Right forelimb (tissue), 1 donor: Measurements from ENCODE around the gene PCDHAC2.

Experiments used
- DNase-seq: peaks from one replicate; pipeline ENCODE4 v3.0.0-alpha.2; 2018

The PCDHAC2 gene

GRCh38 chr5:140988100-140988499 is 21.8 kb downstream of the PCDHAC2 start:
- no peak for DNase-seq

DNA sequence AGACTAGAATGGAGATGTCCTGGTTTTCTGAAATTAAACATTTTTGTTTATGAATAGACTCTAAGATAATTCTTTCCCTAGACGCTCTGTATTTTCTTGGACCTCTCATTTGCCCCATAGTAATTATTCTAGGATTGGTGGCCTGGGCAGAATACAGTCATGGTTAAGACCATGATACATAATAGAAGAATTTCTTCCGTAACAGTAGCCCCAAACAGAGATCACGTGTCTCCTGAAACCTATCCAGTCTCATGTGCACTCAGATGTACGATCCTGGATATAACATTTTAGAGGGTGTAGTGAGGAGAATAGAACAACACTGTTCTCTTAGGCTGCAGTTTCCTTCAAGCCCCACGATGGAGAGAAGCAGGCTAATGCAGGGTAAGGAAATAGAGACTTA is 22.3 kb downstream of the PCDHAC2 start:
- no peak for DNase-seq

- DNase-seq = no peak
These were observed 23.2 kb downstream of the PCDHAC2 start for GRCh38 chr5:140989254-140990020.

- DNase-seq = no peak
These were observed 26.6 kb downstream of the PCDHAC2 start for GRCh38 chr5:140992828-140993227.

- DNase-seq = no peak
These were observed 29.8 kb downstream of the PCDHAC2 start for GRCh38 chr5:140996060-140996459.

GRCh38 chr5:140998921-140999410 is 32.7 kb downstream of the PCDHAC2 start:
- no peak for DNase-seq

GRCh38 chr5:141001446-141001843 is 35.2 kb downstream of the PCDHAC2 start:
- DNase-seq = no peak

DNA sequence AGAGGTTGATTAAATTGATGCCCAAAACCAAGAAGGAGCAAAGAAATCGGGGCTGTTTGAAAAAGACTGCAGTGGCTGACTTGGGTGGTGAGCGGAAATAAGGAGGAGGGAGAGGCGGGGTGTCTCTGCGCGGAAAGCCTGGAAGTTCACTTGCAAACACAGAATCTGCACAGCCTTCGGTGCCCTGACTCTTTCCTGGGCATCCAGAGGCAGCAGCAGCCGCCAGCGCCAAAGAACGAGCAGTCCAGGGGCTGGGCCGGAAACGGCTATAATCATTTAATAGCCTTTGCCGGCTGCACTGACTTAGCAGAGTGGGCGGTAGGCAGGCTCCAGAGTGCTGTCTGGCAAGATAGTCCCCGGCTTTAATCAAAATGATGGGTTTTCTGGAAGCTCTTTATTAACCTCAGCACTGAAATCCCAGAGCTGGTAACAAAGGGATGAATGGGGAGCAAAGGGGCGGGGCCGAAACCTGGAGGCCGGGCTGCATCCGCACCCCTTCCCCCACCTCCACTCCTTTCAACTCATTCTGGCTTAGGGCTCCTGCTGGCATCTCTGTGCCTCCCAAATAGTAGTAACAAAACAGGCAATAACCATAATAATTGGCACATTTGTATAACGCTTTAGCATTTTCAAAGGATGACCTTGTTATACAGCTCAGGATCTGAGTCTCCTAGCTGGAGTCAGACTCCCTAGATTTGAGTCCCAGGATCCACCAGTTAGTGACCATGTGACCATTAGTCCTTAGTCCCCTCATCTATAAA is 35.7 kb downstream of the PCDHAC2 start:
- peak; percentile 45 for DNase-seq

DNA sequence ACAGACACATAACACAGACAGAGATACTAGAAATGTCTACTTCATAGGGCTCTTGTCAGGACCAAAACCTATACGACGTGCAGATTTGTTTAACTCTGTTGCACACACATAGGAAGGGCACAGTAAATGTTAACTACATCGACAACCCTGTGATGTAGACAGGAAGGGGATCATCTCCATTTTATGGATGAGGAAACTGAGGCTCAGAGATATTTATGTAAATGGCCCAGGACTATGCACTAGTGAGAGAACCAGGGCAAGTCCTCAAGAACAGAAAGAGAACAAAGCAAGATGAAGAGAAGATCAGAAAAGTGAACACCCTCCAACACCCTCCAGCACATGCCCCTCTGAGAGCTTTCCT is 36.3 kb downstream of the PCDHAC2 start:
- no peak for DNase-seq

DNA sequence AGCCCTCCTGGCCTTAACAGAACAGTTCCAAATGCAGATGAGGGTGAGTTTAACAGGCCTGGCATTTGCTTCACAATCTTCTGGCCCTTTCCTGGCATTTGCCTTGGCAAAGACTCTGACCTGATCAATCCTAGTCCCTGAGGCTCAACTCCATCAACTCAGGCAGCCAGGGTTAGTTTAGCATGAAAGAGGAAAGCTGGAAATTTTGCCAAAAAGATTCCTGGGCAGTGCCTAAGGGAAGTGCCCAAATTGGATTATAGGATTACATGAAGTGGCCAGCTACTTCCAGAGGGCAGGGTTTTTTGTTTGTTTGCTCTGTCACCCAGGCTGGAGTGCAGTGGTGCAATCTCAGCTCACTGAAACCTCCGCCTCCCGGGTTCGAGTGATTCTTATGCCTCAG is 36.8 kb downstream of the PCDHAC2 start:
- DNase-seq = no peak

DNA sequence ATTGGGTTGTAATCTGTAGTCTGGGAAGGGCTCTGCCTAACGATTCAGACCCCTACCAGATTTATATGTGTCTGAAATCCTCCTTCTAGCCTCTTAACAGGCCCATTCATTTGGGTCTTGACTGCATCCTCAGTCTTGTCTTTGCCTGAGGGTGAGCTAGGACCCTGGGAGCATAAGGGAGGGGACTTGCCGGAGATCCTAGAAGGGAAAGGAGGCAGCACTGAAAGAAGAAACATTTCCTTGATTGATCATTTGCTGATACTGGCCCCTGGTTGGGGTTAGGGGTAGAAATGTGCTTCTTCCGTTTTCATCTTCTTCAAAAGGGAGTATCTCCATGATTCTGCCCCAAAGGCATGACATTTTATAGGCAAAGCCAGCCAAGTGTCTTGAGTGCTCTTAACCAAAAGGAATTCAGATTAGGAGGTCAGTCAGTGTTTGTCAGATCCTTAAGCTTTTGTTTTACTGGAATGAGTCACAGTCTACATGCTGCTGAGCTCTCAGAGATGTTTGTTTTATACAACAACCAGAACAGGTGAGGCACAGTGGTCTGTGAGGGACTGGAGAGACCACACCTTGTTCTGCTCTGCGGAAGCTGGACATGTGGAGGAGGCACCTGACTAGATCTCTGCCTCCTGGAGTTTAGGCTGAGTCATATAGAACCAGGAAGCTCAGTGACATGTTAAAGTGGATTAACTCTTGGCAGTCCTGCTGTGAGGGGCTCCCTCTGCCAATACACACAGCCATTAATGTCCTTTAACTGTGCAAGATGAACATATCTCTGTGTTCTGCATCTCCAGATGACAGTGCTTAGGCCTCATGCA is 37.7 kb downstream of the PCDHAC2 start:
- DNase-seq = no peak

GRCh38 chr5:141007791-141008190 is 41.5 kb downstream of the PCDHAC2 start:
- no peak for DNase-seq

DNA sequence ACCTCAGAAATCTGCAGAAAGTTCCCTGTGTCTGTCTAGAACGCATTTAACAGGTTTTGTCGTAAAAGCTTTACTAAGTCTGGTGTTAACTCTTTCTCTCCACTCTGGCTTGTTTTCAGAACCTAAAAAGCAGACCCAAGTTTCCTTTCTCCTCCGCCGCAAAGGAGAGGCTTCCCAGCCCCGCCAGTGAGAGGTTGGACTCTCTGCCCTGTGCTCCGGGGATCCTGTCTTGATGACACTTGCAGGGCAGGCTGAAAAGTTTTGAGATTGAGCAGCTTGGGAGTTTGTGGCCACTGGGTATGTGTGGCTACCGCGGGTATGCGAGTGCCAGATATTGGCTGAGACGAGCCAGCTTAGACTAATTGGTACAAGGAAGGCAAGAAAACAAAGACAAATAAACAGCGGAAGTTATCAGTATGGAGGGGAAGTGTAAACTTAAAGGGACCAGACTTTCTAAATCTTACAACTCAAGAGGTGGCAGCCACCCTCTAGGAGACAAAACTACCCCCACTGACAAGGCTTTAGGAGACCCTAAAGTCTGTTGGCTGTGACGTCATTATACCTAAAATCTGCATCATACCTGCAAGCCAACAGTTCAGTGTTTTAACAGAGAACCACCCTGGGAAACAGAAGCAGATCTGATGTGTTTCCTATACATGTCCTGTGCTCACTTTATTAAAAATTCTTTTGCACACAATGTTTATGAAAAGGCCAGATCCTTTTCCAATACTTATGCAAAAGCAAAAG is 43.9 kb downstream of the PCDHAC2 start:
- no peak for DNase-seq

DNA sequence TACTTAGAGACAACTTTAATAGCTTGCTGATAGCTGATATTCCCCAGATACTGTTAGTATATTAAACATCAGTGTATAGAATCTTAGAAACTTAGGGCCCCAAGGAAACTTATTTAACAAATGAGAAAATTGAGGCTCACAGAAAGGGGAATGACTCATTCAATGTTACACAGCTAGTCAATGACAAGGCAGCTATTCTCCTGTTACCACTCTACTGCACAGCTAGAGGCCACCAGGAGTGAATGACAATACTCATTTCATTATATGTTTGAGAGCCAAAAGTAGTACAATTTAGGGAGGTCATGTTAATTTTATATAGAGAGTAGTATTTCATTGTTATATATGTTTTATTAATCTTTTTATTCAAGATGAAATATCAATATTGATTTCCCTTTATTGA is 51.7 kb downstream of the PCDHAC2 start:
- no peak for DNase-seq
